Activated CD8-positive, alpha-beta T cell treated with anti-CD3 and anti-CD28 coated beads, Interleukin-2, amount 10 ng/mL, durations not matched to agents 7 days and 5 days (primary cell): ENCODE data around the gene APOL1. TPM values are rescaled to one million over a fixed set of nuclear protein-coding genes. Genes with fewer than 3 reads are reported as not detected.
A peak's percentile ranks its signal among the peaks of the same experiment; 100 is the strongest.
"Not testable (repeated sequence)": the region's sequence is repeated elsewhere in the genome, so short reads cannot be mapped to it uniquely, and the experiment has no call there.

Experiments
- ATAC-seq: fragments of 150-1000 bp; cut with Tn5 transposase; one replicate; pipeline ENCODE4 v1.10.0; 2021; ENCODE audit warnings: moderate library complexity
- CTCF ChIA-PET: fragments of 350-600 bp; sonication (Branson Sonifier 250); formaldehyde crosslinking; loops from one replicate; lab custom pipeline; 2021; ENCODE audit warnings: antibody characterized with exemption; lab: Charles Lee
- POLR2A ChIA-PET: fragments of 350-600 bp; sonication (Branson Sonifier 250); formaldehyde crosslinking; loops from one replicate; lab custom pipeline; 2021; ENCODE audit warnings: antibody characterized with exemption; lab: Charles Lee
- DNase-seq: peaks from one replicate; pipeline ENCODE4 v3.0.0-alpha.2; 2020
- H3K27ac Mint-ChIP-seq: one replicate; pipeline ENCODE4 v1.8.0; 2021; ENCODE audit warnings: mild to moderate bottlenecking, mixed read lengths
- H3K27me3 Mint-ChIP-seq: one replicate; pipeline ENCODE4 v1.8.0; 2021; ENCODE audit warnings: low read depth, mixed read lengths
- H3K36me3 Mint-ChIP-seq: one replicate; pipeline ENCODE4 v1.8.0; 2021; ENCODE audit warnings: low read depth, mixed read lengths
- H3K4me1 Mint-ChIP-seq: one replicate; pipeline ENCODE4 v1.8.0; 2021; ENCODE audit warnings: low read depth, mixed read lengths
- H3K4me3 Mint-ChIP-seq: one replicate; pipeline ENCODE4 v1.8.0; 2021; ENCODE audit warnings: mild to moderate bottlenecking, mixed read lengths
- H3K9me3 Mint-ChIP-seq: one replicate; pipeline ENCODE4 v1.8.0; 2022; ENCODE audit warnings: mixed read lengths; ENCODE audit not compliant: insufficient read depth
- total RNA-seq, 2 experiments: library from RNA; stranded (reverse); gene quantifications; one replicate each; pipeline ENCODE4 v1.2.3, GENCODE V29; 2021

Gene APOL1
- total RNA-seq, 2 experiments from 2014 or later, result 37.4 to 38.2 TPM

GRCh38 chr22:36225333-36225922 lies 27.5 kb upstream of the APOL1 start:
- H3K27ac Mint-ChIP-seq, result no peak overlapping the region
- H3K9me3 Mint-ChIP-seq, result no peaks in the 10 kb centered on the region
- H3K27me3 Mint-ChIP-seq, result peaks cover 8% of the 10 kb centered on the region
- DNase-seq (no peak), ATAC-seq (no peak)
- H3K4me1 Mint-ChIP-seq, result peaks cover 23% of the 10 kb centered on the region
- CTCF ChIA-PET, result no interaction called here
- peaks cover 39% of the 10 kb centered on the region for H3K36me3 Mint-ChIP-seq
- H3K4me3 Mint-ChIP-seq, result no peak overlapping the region
- POLR2A ChIA-PET, result no interaction called here

GRCh38 chr22:36226189-36226588 lies 26.7 kb upstream of the APOL1 start:
- no peak overlapping the region for H3K4me3 Mint-ChIP-seq
- CTCF ChIA-PET, result interaction anchor here (1.3 kb wide), 1 partner anchor 31 kb away, joined by 3 read pairs; no protein-coding TSS in a partner anchor
- peaks cover 22% of the 10 kb centered on the region for H3K4me1 Mint-ChIP-seq
- H3K9me3 Mint-ChIP-seq, result no peaks in the 10 kb centered on the region
- H3K36me3 Mint-ChIP-seq, result peaks cover 46% of the 10 kb centered on the region
- H3K27ac Mint-ChIP-seq, result no peak overlapping the region
- peaks cover 3% of the 10 kb centered on the region for H3K27me3 Mint-ChIP-seq
- POLR2A ChIA-PET, result interaction anchor here (0.6 kb wide), 1 partner anchor 291 kb away, joined by 3 read pairs; no protein-coding TSS in a partner anchor
- DNase-seq (no peak), ATAC-seq (no peak)

DNA sequence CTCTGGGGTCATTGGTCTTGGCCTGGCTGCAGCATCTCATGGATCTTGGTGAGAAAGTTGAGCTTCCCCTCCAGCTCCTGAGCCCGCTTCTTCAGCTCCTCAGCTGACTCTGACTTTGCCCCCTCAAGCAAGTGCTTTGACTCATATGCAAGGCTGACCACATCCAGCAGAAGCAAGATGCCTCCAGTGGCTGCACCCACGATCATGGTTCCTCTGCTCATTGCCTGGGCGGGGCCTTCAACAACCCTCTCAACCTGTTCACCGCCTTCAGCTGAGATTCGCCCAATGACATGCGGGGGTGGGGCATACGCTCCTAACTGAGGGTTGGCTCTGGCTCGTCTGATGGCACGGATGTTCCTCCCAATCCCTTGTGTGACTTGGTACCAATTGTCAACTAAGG lies 25.5 kb upstream of the APOL1 start:
- ATAC-seq (peak; percentile 51), DNase-seq (peak; percentile 57)
- H3K4me1 Mint-ChIP-seq, result peaks cover 16% of the 10 kb centered on the region
- ChIA-PET CTCF (interaction anchor here (0.8 to 2.3 kb wide), 3 partner anchors 9 to 49 kb away, joined by 3 to 8 read pairs (median 4); partner anchors contain the start of gene APOL2), POLR2A (interaction anchor here (0.8 kb wide), 1 partner anchor 12 kb away, joined by 3 read pairs; no protein-coding TSS in a partner anchor)
- no peak overlapping the region for H3K4me3 Mint-ChIP-seq
- no peaks in the 10 kb centered on the region for H3K27me3 Mint-ChIP-seq
- no peaks in the 10 kb centered on the region for H3K9me3 Mint-ChIP-seq
- H3K27ac Mint-ChIP-seq, result peak overlapping the region; percentile 66
- peaks cover 57% of the 10 kb centered on the region for H3K36me3 Mint-ChIP-seq

DNA sequence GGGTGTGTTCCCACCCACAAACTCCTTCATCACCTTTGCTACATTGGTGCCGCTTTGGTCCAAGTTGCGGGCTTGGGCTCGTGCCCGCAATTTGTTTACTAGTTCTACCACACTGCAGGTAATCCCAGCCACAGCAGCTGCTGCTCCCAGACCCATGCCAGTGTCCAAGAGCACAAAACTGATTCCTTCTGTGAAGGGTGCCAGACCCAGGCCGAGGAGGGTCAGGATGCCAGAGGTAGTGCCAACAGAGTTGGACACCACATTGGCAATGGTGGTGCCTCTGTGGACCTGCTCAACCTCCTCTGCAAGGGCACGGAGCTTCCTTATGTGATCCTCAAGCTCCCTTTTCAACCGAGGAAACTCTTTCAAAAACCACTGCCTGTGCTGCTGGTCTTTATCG lies 25.1 kb upstream of the APOL1 start:
- Mint-ChIP-seq H3K9me3 (no peaks in the 10 kb centered on the region), H3K27ac (no peak overlapping the region), H3K36me3 (peaks cover 60% of the 10 kb centered on the region), H3K4me1 (peaks cover 19% of the 10 kb centered on the region), H3K27me3 (no peaks in the 10 kb centered on the region), H3K4me3 (no peak overlapping the region)
- ATAC-seq (no peak), DNase-seq (no peak)
- POLR2A ChIA-PET, result interaction anchor here (0.8 kb wide), 1 partner anchor 12 kb away, joined by 3 read pairs; no protein-coding TSS in a partner anchor
- CTCF ChIA-PET, result interaction anchor here (0.8 to 2.3 kb wide), 4 partner anchors 10 to 49 kb away, joined by 3 to 8 read pairs (median 4); partner anchors contain the start of gene APOL2

GRCh38 chr22:36228369-36228768 lies 24.6 kb upstream of the APOL1 start:
- H3K4me3 Mint-ChIP-seq, H3K9me3 Mint-ChIP-seq, ATAC-seq, POLR2A ChIA-PET, DNase-seq, H3K27me3 Mint-ChIP-seq: not testable (repeated sequence)
- Mint-ChIP-seq H3K4me1 (peaks cover 25% of the 10 kb centered on the region), H3K27ac (peak overlapping the region; percentile 29), H3K36me3 (peaks cover 65% of the 10 kb centered on the region)
- CTCF ChIA-PET, result interaction anchor here (0.9 to 2.3 kb wide), 3 partner anchors 9 to 11 kb away, joined by 3 to 8 read pairs (median 4); partner anchors contain the start of gene APOL2

DNA sequence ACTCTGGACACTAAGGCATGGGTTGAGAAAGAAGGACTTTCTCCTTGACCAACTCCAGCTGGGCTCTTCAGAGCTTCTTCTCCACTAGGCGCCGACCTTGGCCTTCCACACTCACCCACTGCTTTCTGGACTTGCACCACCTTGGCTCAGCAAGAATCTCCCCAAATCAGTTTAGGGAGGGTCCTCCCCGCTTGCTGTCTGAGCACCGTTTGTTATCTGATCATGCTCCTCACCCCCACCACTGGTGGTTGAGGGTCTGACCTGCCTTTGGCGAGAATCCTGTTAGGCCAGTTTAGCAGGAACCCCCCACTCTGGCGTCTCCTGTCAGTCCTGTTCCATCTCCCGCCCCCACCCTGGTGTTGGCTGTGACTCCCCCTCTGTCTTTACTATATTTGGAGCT lies 24.0 kb upstream of the APOL1 start:
- DNase-seq, result no peak
- Mint-ChIP-seq H3K4me3 (no peak overlapping the region), H3K9me3 (no peaks in the 10 kb centered on the region), H3K27ac (peak overlapping the region; percentile 29), H3K4me1 (peaks cover 29% of the 10 kb centered on the region), H3K27me3 (no peaks in the 10 kb centered on the region), H3K36me3 (peaks cover 71% of the 10 kb centered on the region)
- POLR2A ChIA-PET, result no interaction called here
- ATAC-seq, result no peak
- CTCF ChIA-PET, result interaction anchor here (2.3 kb wide), 1 partner anchor 11 kb away, joined by 8 read pairs; the partner anchor contains the start of gene APOL2

- peaks cover 36% of the 10 kb centered on the region for H3K4me1 Mint-ChIP-seq
- H3K9me3 Mint-ChIP-seq, H3K27me3 Mint-ChIP-seq, H3K4me3 Mint-ChIP-seq, DNase-seq, POLR2A ChIA-PET, ATAC-seq: not testable (repeated sequence)
- H3K27ac Mint-ChIP-seq, result peak overlapping the region; percentile 50
- CTCF ChIA-PET, result interaction anchor here (1.2 kb wide), 1 partner anchor 10 kb away, joined by 3 read pairs; the partner anchor contains the start of gene APOL2
- H3K36me3 Mint-ChIP-seq, result peaks cover 75% of the 10 kb centered on the region
These were observed 23.3 kb upstream of the APOL1 start for GRCh38 chr22:36229649-36230048.

DNA sequence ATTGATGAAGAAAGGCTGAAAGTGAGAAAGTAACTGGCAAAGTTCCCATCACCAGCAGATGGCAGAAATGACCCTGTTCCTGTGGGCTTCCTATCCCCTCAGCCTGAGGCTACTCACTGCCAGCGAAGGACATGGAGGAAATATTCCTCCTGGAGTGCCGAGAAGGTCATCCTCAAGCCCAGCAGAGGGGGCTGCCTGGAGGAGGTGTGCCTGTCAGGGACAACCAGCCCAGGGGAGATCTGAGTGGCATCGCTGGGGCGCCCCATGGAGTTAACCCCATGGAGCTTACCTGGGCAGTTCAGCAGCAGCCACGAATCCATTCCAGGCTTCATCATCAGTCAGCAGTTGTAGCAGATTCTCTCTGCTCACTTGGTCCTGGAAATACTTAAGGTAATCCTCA lies 21.9 kb upstream of the APOL1 start:
- Mint-ChIP-seq H3K36me3 (peaks cover 88% of the 10 kb centered on the region), H3K4me1 (peaks cover 50% of the 10 kb centered on the region)
- ATAC-seq, H3K27ac Mint-ChIP-seq, H3K9me3 Mint-ChIP-seq, H3K27me3 Mint-ChIP-seq, CTCF ChIA-PET, H3K4me3 Mint-ChIP-seq, DNase-seq, POLR2A ChIA-PET: not testable (repeated sequence)

- Mint-ChIP-seq H3K4me3 (no peak overlapping the region), H3K36me3 (peaks cover 90% of the 10 kb centered on the region), H3K27ac (peak overlapping the region; percentile 17), H3K9me3 (peaks cover 10% of the 10 kb centered on the region), H3K27me3 (no peaks in the 10 kb centered on the region), H3K4me1 (peaks cover 61% of the 10 kb centered on the region)
- ATAC-seq, result no peak
- DNase-seq, result no peak
- ChIA-PET CTCF (interaction anchor here (1.1 kb wide), 1 partner anchor 12 kb away, joined by 3 read pairs; no protein-coding TSS in a partner anchor), POLR2A (no interaction called here)
These were observed 20.1 kb upstream of the APOL1 start for GRCh38 chr22:36232715-36233401.

GRCh38 chr22:36233796-36234195 lies 19.1 kb upstream of the APOL1 start:
- Mint-ChIP-seq H3K4me1 (peaks cover 59% of the 10 kb centered on the region), H3K36me3 (peaks cover 87% of the 10 kb centered on the region), H3K4me3 (no peak overlapping the region), H3K9me3 (peaks cover 10% of the 10 kb centered on the region), H3K27ac (peak overlapping the region; percentile 17), H3K27me3 (no peaks in the 10 kb centered on the region)
- CTCF ChIA-PET, result no interaction called here
- ATAC-seq, result no peak
- no peak for DNase-seq
- POLR2A ChIA-PET, result no interaction called here

DNA sequence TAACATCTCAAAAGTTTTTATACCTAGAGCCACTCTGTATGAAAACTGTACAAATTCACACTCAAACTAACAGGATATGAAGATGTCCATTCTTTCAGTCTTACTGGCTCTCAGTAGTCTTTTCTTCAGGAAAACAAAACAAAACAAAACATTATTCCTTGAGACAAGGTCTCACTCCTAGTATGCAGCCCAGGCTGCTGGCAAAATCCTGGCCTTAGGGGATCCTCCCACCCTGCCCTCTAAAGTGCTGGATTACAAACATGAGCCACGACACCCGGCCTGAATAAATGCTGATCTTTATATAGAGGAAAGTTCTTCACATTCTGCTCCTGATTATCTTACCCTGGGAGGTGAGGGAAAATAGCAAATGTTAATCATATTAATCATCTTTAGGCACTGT lies 18.7 kb upstream of the APOL1 start:
- ChIA-PET CTCF (no interaction called here), POLR2A (no interaction called here)
- Mint-ChIP-seq H3K27me3 (no peaks in the 10 kb centered on the region), H3K36me3 (peaks cover 85% of the 10 kb centered on the region), H3K4me1 (peaks cover 59% of the 10 kb centered on the region), H3K27ac (peak overlapping the region; percentile 17), H3K9me3 (peaks cover 10% of the 10 kb centered on the region), H3K4me3 (no peak overlapping the region)
- no peak for DNase-seq
- ATAC-seq, result no peak

- Mint-ChIP-seq H3K4me3 (peak overlapping the region; percentile 36), H3K36me3 (peaks cover 81% of the 10 kb centered on the region), H3K27me3 (no peaks in the 10 kb centered on the region), H3K27ac (peak overlapping the region; percentile 73), H3K9me3 (peaks cover 10% of the 10 kb centered on the region), H3K4me1 (peaks cover 61% of the 10 kb centered on the region)
- ATAC-seq (no peak), DNase-seq (no peak)
- ChIA-PET POLR2A (no interaction called here), CTCF (interaction anchor here (1.1 kb wide), 1 partner anchor 14 kb away, joined by 3 read pairs; no protein-coding TSS in a partner anchor)
These were observed 18.0 kb upstream of the APOL1 start for GRCh38 chr22:36234919-36235318.
